CD4-positive, CD25-positive, alpha-beta regulatory T cell (primary cell): ENCODE results near the gene WWC1. TPM values are rescaled to one million over a fixed set of nuclear protein-coding genes. Genes with fewer than 3 reads are reported as not detected.

Experiments
- ATAC-seq, 2 donors: fragments of 150-1000 bp; cut with Tn5 transposase; one replicate each; pipeline ENCODE4 v1.10.0; 2021; ENCODE audit warnings: low read depth in 2 of 2, moderate number of reproducible peaks in 2 of 2, moderate library complexity in 1 of 2
- DNase-seq, 3 donors: peaks; one replicate each; pipeline versions ENCODE4 v3.0.0 to v3.0.0-alpha.2; 2012 to 2022; ENCODE audit warnings: mixed read lengths in 1 of 3
- H3K27ac ChIP-seq: one replicate; pipeline ENCODE4 v1.7.0; 2013; ENCODE audit warnings: mild to moderate bottlenecking, low read length; ENCODE audit not compliant: insufficient read depth, poor library complexity, severe bottlenecking
- H3K27me3 ChIP-seq: one replicate; pipeline ENCODE4 v1.7.0; 2013; ENCODE audit warnings: low read length; ENCODE audit not compliant: control insufficient read depth, insufficient read depth
- H3K36me3 ChIP-seq: one replicate; pipeline ENCODE4 v1.7.0; 2013; ENCODE audit warnings: mild to moderate bottlenecking, low read length, moderate library complexity; ENCODE audit not compliant: control insufficient read depth, insufficient read depth
- H3K4me1 ChIP-seq: 2 replicates; pipeline ENCODE4 v1.7.0; 2013; ENCODE audit warnings: mild to moderate bottlenecking, low read length; ENCODE audit not compliant: insufficient read depth, control insufficient read depth, poor library complexity, severe bottlenecking
- H3K4me3 ChIP-seq: one replicate; pipeline ENCODE4 v1.7.0; 2013; ENCODE audit warnings: low read depth, mild to moderate bottlenecking, low read length, moderate library complexity
- H3K9me3 ChIP-seq, 2 experiments: 1 replicate in 1 of 2; 2 replicates in 1 of 2; pipeline ENCODE4 v1.7.0; 2013; ENCODE audit warnings: low read length in 2 of 2, mild to moderate bottlenecking in 1 of 2, moderate library complexity in 1 of 2; ENCODE audit not compliant: control insufficient read depth in 2 of 2
- H3K27ac Mint-ChIP-seq, 3 donors: one replicate each; pipeline ENCODE4 v1.8.0; 2020 to 2022; ENCODE audit warnings: mild to moderate bottlenecking in 3 of 3, mixed read lengths in 3 of 3, moderate library complexity in 2 of 3
- H3K27me3 Mint-ChIP-seq: one replicate; pipeline ENCODE4 v1.8.0; 2022; ENCODE audit warnings: mild to moderate bottlenecking, mixed read lengths
- H3K36me3 Mint-ChIP-seq: one replicate; pipeline ENCODE4 v1.8.0; 2020; ENCODE audit warnings: mixed read lengths
- H3K4me1 Mint-ChIP-seq, 4 donors: one replicate each; pipeline ENCODE4 v1.8.0; 2020 to 2022; ENCODE audit warnings: mixed read lengths in 4 of 4, mild to moderate bottlenecking in 1 of 4
- H3K4me3 Mint-ChIP-seq, 4 donors: one replicate each; pipeline ENCODE4 v1.8.0; 2020 to 2022; ENCODE audit warnings: mild to moderate bottlenecking in 4 of 4, mixed read lengths in 4 of 4, moderate library complexity in 3 of 4
- H3K9me3 Mint-ChIP-seq, 7 donors: one replicate each; pipeline ENCODE4 v1.8.0; 2020 to 2022; ENCODE audit warnings: mixed read lengths in 7 of 7, mild to moderate bottlenecking in 3 of 7, moderate library complexity in 2 of 7
- polyA plus RNA-seq, 4 donors: library from polyadenylated mRNA; unstranded; fragments of 300-500 nt; fragmentation: Illumina TruSeq; gene quantifications; one replicate each; pipeline ENCODE4 v1.2.3, GENCODE V29; 2021
- total RNA-seq: library from RNA; stranded (reverse); gene quantifications from one replicate; pipeline ENCODE4 v1.2.3, GENCODE V29; 2022

Gene WWC1
- total and polyA plus RNA-seq, 5 donors from 2014 or later, result 0.07 to 1.5 (median 0.95) TPM; not detected in 1

GRCh38 chr5:168494057-168494555, 202.7 kb downstream of the WWC1 start:
- H3K27me3 Mint-ChIP-seq, result no peaks in the 10 kb centered on the region
- H3K4me3 Mint-ChIP-seq, result no peak overlapping the region
- H3K9me3 Mint-ChIP-seq, result no peaks in the 10 kb centered on the region
- H3K27ac Mint-ChIP-seq, result no peak overlapping the region
- Histone ChIP-seq H3K4me1 (no peaks in the 10 kb centered on the region), H3K9me3 (no peaks in the 10 kb centered on the region), H3K27me3 (no peaks in the 10 kb centered on the region), H3K27ac (no peak overlapping the region), H3K36me3 (peaks cover 92% of the 10 kb centered on the region), H3K4me3 (no peak overlapping the region)
- peaks cover 14 to 20% (median 17%) of the 10 kb centered on the region in 4 donors for H3K4me1 Mint-ChIP-seq
- DNase-seq, result no peak
- ATAC-seq, result no peak
- peaks cover 62% of the 10 kb centered on the region for H3K36me3 Mint-ChIP-seq

GRCh38 chr5:168502563-168503237, 211.3 kb downstream of the WWC1 start:
- no peaks in the 10 kb centered on the region for H3K27me3 ChIP-seq
- peak overlapping the region in 1 of 3 donors; percentile 46 for H3K27ac Mint-ChIP-seq
- ATAC-seq, result no peak
- H3K36me3 Mint-ChIP-seq, result peaks cover 29% of the 10 kb centered on the region
- H3K9me3 Mint-ChIP-seq, result no peaks in the 10 kb centered on the region
- H3K27ac ChIP-seq, result no peak overlapping the region
- H3K36me3 ChIP-seq, result peaks cover 72% of the 10 kb centered on the region
- peaks cover 0 to 4% (median 0%) of the 10 kb centered on the region in 4 donors for H3K4me1 Mint-ChIP-seq
- H3K4me3 ChIP-seq, result no peak overlapping the region
- no peaks in the 10 kb centered on the region for H3K9me3 ChIP-seq
- no peak for DNase-seq
- no peaks in the 10 kb centered on the region for H3K27me3 Mint-ChIP-seq
- H3K4me1 ChIP-seq, result no peaks in the 10 kb centered on the region
- H3K4me3 Mint-ChIP-seq, result no peak overlapping the region

- Mint-ChIP-seq H3K27me3 (no peaks in the 10 kb centered on the region), H3K36me3 (peaks cover 91% of the 10 kb centered on the region), H3K27ac (no peak overlapping the region), H3K4me1 (peaks cover 0 to 4% (median 1%) of the 10 kb centered on the region in 4 donors), H3K9me3 (peaks cover 0 to 17% (median 4%) of the 10 kb centered on the region in 7 donors), H3K4me3 (no peak overlapping the region)
- Histone ChIP-seq H3K9me3 (peaks cover 6 to 9% of the 10 kb centered on the region in 2 experiments), H3K27ac (no peak overlapping the region), H3K27me3 (no peaks in the 10 kb centered on the region), H3K4me1 (no peaks in the 10 kb centered on the region), H3K4me3 (no peak overlapping the region), H3K36me3 (peaks cover 96% of the 10 kb centered on the region)
- DNase-seq (no peak), ATAC-seq (no peak)
Observed at GRCh38 chr5:168513861-168514428, 222.5 kb downstream of the WWC1 start.

Other genes with a start within 250 kb of the WWC1 start
- 46.9 TPM for gene RARS1, start 194.8 kb downstream of the WWC1 start, total RNA-seq
- gene RARS1, start 194.8 kb downstream of the WWC1 start, polyA plus RNA-seq, result 10 to 100 TPM; 16.1 to 21.8 (median 17.4) TPM
- not detected for gene FBLL1, start 237.7 kb downstream of the WWC1 start, total RNA-seq
- gene FBLL1, start 237.7 kb downstream of the WWC1 start, polyA plus RNA-seq, result not detected